GM18858 (cell line): ENCODE data around the gene MPC1.
"Not testable (repeated sequence)": the region's sequence is repeated elsewhere in the genome, so short reads cannot be mapped to it uniquely, and the experiment has no call there.

Experiments used
- ATAC-seq: cut with Tn5 transposase; IDR thresholded peaks from one replicate; pipeline ENCODE4 v1.9.1; 2021; ENCODE audit not compliant: unreplicated experiment

MPC1 gene

DNA sequence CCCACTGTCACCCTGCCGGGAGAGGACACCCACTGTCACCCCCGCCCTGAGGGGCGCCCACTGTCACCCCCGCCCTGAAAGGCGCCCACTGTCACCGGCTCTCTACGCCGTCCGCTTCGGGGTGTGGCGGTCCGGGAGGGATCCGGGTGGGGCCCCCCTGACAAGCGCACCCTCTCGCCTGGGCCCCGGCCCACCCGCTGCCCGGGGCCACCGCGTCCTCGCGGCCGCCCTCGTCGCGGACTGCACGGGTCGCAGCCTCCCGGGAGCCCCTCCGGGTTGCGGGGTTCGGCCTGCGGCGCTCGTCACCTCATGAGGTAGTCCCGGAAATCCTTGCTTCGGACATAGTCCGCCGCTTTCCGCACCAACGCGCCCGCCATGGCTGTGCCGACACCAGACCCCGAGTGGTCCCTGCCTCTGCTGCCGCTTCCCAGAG, 224 bp downstream of the MPC1 start:
- ATAC-seq: no peak

DNA sequence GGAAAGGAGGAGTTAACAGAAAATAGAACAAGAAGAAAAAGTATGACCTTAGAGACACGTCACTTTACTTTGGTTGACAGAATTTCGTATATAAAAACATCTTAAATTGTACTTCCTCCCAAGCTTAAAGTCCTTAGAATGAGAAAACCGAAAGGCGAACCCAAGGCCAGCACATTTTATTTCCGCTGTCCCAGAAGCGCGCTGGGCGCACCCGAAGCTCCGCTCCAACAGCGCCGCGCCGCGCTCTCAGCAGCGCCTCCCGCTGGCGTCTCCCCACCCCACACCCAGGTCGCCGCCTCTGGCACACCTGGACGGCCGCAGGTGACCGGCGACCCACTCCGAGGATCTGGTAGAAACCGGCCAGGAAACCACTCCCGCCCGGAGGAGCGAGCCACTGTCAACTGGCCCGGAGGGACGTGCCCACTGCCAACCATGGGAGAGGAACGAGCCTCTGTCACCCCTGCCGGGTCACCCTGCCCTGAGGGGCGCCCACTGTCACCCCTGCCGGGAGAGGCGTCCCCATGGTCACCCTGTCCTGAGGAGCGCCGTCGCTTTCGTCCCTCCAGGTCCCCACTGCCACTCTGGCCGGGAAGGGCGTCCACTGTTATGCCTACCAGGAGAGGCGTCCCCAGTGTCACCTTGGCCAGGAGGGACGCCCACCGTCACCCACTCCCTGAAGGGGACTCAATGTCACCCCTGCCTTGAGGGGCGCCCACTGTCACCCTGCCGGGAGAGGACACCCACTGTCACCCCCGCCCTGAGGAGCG, 824 bp downstream of the MPC1 start:
- ATAC-seq: peak; percentile 33

DNA sequence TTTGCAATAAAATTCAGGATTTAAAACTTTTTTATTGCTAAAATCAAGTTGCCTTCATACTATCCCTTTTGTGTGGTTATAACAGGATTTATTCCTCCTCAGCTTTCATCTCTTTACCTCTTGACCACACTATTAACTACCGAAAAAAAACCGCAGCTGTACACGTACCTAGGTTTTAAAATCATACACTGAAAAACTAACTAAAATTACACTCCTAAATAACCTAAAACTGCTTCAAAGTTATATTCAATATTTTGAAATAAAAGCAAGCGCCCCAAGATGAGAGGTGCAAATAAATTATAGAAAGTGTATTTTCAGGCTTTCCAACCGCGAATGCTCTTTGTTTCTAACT, 1.4 kb downstream of the MPC1 start:
- ATAC-seq: no peak

DNA sequence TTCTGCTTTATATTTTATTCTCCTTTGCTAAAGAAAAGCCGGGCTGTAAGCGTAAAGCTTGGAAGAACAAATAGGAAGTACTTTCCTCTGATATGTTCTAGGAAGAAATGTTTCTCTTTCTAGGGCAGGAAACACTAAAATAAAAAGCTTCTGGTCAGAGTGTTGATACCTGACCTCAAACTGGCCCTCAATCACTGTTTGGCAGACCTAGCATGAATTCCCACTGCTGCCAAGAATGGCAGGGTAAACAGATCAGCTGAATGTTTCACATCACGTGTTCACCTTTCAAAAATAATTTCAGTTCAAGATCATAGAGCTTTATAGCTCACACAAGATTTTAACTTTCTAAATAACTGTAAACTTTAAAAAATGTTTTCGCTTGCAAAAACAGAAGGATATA, 2.9 kb downstream of the MPC1 start:
- no peak for ATAC-seq

DNA sequence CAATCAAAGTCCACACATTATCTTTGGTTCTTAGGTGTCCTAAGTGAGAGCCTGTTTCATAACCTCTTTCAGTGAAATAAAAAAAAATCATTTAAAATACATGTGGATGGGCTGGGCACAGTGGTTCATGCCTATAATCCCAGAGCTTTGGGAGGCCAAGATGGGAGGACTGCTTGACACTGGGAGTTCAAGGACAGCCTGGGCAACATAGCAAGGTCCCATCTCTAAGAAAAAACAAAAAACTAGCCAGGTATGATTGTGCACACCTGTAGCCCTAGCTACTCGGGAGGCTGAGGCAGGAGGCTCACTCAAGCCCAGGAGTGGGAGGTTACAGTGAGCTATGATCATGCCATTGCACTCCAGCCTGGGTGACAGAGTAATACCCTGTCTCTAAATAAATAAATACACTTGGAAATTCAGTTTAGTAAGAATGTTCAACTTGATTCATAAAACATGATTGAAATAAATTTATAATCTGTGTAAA, 3.6 kb downstream of the MPC1 start:
- ATAC-seq: no peak

DNA sequence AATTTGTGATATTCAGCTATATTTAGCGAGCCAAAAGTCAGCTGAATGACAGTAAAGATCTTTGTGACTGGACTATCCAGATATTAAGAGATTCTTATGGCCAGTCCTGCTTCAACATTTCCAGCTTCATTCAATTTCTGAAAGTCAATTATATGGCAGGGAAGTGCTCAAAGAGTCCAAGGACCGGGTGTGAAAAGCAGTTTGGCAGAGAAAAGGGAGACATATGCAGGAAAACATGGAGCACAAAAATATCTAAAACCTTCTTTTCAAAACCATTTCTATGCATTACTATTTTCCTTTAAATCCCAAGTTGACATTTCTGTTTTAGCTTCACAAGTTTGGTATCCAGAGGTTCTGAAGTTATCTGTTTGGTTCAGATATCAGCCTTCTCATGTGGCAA, 5.0 kb downstream of the MPC1 start:
- no peak for ATAC-seq

DNA sequence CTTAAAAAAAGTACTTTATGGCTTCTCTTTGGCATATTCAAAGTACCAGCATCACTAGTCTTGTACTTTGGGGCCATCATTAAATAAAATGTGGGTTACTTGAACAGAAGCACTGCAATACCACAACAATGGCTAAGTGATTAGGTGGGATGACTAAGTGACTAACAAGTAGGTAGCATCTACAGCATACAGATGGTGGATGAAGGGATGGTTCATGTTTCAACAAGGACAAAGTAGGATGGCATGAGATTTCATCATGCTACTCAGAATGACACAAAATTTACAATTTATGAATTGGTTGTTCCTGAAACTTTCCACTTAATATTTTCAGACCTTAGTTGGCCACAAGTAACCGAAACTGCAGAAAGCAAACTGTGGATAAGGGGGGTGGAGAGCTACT, 7.7 kb downstream of the MPC1 start:
- ATAC-seq: no peak

DNA sequence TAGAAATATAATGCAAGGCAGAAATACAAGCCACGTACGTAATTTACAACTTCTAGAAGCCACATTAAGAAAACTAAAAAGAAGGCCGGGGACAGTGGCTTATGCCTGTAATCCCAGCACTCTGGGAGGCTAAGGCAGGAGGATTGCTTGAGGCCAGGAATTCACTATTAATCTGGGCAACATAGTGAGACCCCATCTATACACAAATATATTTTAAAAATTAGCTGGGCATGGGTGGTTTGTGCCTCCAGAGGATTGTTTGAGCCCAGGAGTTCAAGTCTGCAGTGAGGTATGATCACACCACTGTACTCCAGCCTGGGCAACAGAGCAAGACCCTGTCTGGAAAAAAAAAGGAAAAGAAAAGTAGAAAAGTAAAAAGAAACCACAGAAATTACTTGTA, 12.3 kb downstream of the MPC1 start:
- no peak for ATAC-seq

DNA sequence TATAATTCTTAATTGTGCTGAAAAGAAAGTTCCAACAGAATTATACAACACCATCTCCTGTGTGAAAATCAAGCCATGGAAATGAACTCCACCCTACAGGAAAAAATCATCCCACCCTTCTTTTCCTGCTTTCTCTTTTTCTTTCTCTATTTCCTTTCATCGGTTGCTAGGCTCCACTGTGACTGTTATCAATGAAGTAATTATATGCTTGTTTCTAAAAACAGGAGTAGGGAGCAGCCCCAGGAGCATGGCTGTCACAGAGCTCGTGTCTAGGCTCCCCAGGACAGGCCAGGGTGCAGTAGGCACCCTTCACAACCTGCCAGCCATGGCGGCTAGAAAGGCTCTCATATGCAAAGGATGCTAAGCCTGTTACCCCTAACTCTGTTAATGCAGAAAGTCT, 13.0 kb downstream of the MPC1 start:
- ATAC-seq: no peak

DNA sequence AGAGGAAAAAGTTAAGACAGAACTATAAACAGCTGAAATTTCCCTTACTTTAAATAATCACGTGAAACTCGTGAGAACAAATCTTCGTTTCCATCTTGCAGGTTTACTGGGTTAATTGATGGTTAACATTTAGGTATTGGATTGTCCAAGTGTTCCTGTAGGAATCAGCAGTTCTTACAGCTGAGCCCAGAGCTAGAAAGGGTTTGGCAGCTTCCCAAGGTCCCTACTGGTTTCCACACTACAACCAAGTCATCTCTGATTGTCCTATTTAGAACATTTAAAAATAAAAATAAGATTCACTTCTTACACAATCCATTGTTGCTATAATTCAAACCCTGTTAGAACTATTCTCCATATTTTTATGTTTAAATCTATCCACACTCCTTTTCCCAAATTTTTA, 15.8 kb downstream of the MPC1 start:
- no peak for ATAC-seq

DNA sequence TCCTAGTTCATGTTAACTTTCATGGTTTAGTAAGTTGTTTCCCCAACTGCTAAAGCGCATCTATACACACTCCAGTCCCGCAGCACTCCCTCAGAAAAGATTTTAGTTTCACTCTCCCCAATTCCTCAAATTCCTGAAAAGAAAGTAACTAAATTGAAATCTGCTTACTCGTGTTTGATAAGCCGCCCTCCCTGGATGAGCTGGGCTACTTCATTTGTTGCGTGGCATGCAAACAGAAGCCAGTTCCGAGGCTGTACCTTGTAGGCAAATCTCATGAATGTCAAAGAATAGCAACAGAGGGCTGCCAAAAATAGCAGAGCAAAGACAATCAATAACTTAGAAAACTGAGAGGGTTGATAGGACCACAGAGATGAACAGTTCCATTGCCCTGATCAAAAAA, 16.9 kb downstream of the MPC1 start:
- ATAC-seq: no peak

DNA sequence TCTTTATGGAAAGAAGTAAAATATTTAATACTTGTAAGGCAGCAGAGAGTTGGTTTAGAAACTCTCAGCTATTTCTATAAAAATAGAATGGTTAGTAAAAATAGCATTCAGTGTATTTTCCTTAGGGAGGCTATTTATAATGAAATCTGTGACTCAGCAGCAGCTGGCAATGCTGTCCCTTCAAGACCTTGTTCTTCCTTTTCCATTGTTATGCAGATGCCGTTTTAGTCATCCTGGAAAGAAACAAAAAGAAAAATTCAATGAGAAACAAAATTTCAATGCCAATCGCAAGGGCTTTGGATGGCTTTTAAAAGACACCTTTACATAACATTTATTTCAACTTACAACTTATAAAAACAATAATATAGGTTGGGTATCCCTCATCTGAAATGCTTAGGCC, 17.5 kb downstream of the MPC1 start:
- ATAC-seq: no peak

DNA sequence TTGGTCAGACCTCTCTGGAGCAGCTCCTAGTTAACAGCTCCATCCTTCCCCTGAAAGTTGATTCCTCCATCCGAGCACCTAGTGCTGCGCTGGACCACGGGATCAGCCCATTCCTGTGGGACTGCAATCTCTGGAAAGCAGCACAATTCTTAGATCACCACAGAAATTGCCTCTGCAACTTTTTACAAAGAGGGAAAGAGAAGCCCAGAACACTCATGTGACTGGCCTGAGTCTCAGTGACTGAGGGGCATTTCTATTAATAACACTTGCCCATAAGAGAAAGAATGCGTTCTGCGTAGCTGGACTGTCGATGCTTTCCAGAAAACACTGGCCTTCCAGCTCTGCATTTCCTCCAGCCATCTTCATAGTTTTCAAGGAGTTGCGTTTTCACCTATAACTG, 18.3 kb downstream of the MPC1 start:
- ATAC-seq: no peak

DNA sequence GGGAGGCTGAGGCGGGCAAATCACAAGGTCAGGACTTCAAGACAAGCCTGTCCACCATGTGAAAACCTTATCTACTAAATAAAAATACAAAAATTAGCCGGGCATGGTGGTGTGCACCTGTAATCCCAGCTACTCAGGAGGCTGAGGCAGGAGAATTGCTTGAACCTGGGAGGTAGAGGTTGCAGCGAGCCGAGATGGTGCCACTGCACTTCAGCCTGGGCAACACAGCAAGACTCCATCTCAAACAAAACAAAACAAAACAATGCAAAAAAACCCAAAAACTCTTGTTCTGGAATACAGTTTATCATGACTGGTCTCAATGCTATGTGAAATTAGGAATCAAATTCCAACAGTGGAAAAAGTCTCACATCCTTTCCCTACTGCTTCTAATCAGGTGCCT, 20.3 kb downstream of the MPC1 start:
- ATAC-seq: not testable (repeated sequence)

DNA sequence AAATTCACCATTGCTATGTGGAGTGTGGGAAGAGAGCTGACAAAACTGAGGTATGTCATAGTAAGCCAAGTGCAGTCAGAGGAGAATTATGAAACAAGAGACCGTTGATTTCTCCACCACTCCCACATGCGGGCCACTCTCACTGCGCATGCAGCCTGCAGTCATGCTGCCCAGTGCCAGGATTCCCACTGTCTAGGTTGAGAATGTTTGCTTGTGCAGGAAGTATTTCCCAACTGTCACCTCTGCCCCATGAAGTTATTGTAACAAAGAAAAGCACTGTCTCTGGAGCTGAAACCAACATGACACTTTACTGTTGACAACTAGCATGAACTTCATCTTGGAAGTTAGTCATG, 21.7 kb downstream of the MPC1 start:
- ATAC-seq: no peak

DNA sequence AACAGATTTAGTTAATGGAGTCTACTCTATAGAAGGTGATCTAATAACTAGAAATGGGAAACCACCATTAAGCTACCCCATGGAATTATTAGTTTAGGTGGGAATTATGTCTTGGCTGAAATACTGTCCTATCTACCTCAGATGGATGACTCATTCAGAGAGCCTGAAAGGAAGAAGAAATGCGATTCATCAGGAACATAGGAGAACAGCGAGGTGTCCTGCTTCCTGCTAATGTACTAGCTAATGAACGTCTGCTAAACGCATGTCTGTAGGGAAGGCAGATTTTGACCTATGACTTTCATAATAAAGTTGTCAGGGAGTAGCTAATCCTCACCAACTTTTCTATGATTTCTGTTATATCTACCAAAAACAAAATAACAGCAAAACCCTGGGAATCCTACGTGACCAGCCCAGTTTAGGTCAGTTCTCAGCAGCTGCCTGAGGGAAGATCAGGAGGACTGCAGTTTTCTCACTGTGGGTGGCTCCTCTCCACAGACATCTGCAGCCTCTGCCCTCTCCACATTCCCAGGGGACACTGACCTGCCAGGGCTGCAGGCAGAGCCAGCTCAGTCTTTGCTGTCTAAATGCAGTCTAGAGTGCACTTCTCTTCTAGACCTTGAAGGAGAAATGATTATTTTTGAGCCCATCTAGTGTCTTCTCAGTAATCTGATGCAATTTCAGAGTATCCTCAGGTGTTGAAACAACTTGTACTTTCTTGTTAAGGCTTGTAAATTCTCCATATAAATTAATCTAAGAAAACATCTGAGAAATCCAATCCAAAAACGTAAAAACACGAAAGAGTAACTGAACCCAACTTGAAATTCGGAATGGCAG, 22.3 kb downstream of the MPC1 start:
- ATAC-seq: no peak

DNA sequence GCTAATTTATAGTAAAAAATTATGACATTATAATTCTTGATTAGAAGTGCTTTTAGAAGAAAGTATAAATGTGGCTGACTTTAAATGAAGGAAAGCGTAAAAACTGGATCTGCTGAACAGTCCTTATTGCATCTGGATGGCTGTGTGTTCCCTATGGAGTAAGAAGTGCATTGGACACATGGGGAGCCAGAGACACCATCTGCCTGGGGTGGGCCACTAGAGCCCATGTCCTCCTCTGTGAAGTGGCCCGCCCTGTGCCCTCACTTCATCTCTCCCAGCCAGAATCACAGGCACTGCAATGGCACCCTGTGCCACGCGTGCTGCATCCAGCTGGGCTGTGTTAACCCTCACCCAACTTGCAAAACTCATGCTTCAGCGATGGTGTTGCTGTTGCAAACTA, 27.2 kb downstream of the MPC1 start:
- no peak for ATAC-seq

DNA sequence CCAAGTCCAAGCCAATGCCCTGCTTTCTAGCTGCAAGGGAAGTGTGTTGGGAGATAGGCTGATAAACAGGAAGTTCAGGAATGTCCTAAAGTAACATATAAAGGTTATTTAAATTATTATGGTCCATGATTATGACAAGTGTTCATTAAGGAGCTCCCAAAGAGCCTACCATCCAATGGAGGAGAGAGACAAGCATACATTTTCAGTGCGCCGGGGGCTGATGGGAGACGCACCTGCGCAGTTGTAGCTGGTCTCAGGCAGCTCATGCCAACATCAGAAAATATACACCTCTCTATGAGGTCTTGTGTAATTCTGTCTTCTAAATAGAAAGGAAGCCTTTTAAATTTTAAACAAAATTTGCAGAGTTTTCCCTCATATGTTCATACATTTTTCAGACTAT, 27.8 kb downstream of the MPC1 start:
- no peak for ATAC-seq

DNA sequence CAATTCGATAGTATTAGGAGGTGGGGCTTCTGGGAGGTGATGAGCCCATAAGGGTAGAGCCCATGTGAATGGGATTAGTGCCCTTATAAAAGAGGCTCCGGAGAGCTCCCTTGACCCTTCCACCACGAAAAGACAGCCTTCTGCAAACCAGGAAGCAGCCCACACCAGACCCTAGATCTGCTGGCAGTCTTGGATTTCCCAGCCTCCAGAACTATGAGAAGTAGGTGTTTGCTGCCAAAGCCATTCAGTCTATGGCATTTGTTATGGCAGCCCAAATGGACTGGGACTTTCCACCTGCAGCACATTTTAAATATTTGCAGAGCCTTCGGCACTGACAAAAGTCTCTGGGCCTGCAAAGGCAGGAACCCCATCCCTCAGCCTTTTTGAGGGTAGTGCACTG, 28.6 kb downstream of the MPC1 start:
- ATAC-seq: no peak

DNA sequence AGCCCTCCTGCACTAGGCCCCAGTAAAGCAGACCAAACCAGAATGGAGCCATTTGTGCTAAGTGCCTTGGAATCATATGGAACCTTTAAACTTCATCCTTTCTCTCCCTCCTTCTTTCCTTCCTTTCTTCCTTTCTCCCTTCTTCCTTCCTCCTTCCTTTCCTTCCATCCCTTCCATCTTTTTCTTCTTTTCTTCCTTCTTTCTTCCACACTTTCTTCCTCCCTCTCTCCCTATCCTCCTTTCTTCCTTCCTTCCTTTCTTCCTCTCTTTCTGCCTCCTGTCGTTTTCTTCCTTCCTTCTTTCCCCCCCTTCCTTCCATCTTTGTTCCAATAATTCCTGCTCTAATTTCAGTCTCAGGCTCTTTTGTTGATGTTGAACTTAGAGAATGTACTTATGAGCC, 29.2 kb downstream of the MPC1 start:
- ATAC-seq: no peak

DNA sequence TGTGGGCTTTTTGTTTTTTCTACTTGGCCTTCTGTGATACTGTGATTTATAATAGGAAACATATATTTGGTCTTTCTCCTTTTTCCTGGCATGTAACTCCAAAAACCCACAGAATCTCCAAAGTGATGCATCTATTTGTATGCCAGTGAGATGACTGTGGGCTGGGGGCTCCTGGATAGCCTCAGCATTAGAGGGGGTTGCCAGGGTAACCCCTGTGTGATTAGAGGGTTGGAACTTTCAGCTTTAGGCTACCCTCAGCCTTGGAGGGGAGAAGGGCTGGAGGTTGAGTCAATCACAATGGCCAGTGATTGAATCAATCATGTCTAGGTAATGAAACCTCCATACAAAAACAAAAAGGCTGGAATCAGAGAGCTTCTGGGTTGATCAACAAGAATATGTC, 29.8 kb downstream of the MPC1 start:
- ATAC-seq: no peak

DNA sequence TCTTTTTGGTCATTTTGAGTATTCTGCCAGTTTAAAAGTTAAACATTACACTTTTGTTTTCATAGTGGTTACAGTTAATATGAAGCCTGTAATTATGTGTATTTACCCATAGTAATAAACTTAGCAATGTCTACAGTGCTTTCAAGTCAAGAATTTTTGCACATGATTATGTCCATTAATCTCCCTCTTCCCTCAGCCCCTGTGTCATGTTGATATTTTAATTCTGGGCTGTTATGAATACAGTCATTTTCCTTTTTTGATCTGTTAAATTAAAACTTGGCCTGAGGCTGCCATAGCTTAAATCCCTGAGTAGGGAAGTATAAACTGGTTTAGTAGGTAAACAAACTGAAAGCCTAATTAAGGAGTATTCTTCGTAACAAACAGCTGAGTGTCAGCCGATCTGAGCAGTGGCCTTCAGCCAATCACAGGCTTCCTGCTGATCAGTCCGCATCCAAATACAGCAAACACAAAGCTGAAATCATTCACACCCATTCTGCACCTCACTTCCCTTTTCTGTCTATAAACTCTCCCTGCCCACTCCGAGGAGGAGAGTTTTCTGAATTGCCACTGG, 30.9 kb downstream of the MPC1 start:
- peak; percentile 96 for ATAC-seq
